GM15510 (cell line): ENCODE measurements around the gene CHERP.

Source experiments
- POLR2A ChIP-seq: IDR thresholded peaks from 3 replicates; pipeline ENCODE4 v1.6.1; 2011; ENCODE audit warnings: borderline replicate concordance; ENCODE audit not compliant: insufficient read length; ENCODE audit errors: extremely low read depth

CHERP gene

DNA sequence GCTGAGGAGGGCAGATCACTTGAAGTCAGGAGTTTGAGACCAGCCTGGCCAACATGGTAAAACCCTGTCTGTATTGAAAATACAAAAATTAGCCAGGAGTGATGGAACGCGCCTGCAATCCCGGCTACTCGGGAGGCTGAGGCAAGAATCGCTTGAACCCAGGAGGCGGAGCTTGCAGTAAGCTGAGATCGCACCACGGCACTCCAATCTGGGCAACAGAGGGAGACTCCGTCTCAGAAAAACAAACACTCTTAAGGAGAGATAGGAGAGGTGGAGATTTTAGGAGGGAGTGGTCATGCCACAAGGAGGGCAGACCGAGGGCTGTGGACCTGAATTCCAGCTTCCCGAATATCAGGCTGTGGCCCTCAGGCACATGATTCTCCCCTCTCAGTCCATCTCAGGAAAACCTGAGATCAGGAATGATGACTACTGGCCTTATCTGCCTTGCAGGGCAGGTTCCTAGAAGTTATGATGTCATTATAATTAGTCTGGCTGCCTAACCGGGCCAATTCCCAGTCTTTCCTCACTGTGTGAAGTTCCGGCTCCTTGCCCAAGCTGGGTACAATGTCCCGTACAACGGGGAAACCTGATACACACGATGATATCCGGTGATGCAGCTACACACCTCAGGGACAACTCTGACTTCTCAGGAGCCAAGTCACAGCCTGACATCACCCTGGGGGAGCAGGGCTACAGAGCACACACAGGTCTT lies 27.5 kb upstream of the CHERP start:
- no peak for TF ChIP-seq POLR2A

DNA sequence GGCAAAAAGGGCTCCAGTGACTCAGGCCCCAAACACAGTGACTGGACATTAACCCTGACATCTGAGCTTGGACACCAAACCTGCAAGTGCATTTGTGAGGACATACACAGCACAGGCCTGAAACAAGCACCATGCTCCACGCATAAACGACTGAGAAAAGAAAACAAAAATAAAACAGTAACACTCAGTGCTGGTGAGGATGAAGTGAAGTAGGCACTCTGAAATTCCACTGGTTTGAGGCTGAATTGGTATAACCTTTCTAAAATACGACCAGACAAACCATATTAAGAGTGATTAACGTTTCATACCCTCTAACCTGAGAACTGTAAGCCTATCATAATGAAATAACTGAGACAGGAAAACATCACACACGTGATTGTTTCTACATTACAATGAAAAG lies 24.5 kb upstream of the CHERP start:
- no peak for TF ChIP-seq POLR2A

DNA sequence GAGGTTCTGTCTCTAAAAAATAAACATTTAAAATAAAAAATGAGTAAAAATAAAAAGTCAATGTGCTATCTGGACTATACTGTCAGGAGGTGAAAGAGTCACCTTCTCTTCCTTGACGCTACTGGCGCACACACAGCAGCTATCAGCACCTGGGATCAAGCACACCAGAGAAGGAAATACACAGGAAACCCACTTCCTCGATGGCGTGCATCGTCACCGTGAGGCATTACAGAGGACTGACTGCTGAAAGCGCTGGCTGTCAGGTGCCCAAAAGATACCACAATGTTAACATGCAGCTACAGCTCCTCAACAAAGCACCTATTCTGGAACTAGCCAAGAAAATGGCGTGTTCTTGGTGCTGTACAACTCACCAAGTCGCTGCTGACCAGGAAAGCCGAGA lies 23.9 kb upstream of the CHERP start:
- TF ChIP-seq POLR2A: no peak

DNA sequence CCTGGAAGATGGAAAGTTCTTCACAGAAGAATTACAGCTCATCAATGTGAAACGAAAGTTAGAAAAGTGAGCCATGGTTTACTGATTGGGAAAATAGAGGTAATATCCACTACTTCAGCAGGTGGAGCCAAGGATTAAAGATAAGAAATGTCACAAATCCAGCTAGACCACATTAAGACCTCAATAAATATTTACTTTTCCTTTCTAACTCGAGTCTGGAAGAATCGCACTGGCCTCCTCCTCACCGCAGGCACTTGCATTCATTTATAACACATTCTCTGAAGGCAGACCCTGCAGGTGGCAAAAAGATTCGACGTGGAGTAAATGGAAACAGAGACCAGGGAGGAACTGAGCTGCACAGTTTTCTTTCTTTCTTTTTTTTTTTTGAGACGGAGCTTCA lies 22.6 kb upstream of the CHERP start:
- no peak for TF ChIP-seq POLR2A

DNA sequence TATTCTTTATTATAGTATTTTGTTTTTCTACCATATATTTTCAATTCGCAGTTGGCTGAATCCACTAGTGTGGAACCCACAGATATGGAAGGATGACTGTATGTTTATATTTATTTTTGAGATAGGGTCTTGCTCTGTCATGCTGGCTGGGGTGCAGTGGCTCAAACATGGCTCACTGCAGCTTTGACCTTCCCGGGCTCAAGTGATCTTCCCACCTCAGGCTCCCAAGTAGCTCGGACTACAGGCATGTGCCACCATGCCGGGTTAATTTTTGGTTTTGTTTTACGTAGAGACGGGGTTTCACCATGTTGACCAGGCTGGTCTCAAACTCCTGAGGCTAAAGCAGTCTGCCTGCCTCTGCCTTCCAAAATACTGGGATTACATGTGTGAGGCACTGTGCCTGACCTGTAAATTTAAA lies 20.4 kb upstream of the CHERP start:
- no peak for TF ChIP-seq POLR2A

DNA sequence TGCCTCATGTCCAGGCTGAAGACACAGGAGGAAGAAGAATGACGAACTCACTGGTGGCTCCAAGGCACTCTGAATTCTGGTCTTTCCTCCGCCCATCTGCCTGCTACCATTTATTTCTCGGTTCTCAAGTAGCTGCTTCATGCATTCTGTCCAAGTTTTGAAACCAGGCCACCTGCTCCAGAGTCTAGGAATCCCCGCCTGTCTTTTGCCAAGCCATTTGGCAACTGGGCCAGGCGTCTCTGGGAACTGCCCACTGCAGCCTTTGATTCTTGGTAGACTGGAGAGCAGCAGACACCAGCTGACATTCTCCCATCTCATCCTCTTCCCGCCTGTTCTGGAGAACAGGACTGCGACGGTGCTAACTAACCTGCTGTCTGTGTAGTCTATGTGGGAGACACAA lies 19.1 kb upstream of the CHERP start:
- no peak for TF ChIP-seq POLR2A

DNA sequence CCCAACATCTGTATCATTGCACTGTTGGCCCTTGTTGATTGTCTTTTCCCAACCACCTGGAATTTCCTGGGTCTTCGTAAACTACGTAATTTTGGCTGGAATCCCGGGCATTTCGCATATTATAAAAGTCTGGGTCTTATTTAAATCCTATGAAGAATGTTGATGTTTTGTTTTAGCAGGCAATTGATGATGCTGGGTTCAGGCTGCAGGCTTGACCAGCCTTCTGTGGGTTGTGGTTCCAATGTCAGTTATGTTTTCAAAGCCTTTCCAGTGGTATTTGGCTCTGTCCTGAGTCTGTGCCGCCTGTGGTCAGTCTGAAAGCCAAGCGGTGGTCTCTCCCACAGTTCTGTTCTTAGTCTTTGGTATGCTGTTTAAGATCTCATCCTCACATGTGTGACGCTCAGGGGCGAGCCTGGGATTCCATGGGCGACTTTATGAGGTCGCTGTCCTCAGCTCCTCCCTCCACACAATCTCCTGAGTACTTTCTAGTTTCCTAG lies 17.6 kb upstream of the CHERP start:
- no peak for TF ChIP-seq POLR2A

DNA sequence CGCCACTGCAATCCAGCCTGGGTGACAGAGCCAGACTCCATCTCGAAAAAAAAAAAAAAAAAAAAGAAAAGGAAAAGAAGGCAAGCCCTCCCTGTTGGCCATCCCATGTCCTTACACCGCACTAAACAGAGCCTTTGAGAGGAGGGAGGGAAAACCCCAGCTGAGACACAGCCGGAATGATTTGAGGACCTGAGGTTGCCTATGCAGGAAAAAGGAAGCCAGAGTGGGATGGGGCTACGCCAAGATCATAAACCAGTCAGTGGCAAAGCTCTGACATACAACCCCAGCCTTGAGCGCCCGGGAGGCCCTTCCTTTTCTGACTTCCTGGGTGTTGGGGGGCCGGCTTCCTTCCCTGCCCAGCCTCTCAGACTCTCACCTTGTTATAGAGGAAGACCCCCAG lies 12.5 kb upstream of the CHERP start:
- TF ChIP-seq POLR2A: no peak

DNA sequence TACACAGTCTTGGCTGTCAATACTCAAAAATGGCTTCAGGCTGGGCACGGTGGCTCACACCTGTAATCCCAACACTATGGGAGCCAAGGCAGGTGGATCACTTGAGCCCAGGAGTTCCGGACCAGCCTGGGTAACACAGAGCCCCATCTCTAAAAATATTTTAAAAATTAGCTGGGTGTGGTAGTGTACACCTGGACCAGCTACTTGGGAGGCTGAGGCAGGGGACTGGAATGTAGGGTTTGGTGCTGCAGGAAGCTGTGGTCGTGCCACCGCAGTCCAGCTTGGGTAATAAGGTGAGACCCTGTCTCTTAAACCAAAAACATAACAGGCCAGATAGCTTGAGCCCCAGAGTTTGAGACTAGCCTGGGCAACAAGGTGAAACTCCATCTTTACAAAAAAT lies 6.7 kb upstream of the CHERP start:
- no peak for TF ChIP-seq POLR2A

DNA sequence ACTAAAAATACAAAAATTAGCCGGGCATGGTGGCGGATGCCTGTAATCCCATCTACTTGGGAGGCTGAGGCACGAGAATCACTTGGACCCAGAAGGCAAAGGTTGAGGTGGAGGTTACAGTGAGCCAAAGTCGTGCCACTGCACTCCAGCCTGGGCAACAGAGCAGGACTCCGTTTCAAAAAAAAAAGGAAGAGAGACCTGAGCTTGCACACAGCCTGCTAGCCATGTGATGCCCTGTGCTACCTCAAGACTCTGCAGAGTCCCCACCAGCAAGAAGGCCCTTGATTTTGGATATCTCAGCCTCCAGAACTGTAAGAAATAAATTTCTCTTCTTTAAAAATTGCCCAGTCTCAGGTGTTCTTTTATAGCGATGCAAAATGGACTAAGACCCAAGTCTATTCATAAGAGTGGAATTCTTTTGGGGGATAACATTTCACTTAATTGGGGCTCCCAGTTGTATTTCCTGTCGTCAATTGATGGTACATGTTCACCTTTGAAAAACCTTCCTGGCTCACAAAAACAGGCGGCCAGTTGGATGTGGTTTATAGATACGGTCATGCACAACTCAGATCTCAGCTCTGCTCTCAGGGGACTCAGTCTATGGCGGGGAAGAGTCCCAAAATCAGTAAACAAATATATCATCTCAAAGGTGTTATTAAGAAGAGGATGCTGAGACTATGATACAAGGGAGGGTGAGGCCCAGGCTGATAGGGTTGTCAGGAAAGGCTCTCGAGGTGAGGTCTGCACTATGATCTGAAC lies 2.4 kb upstream of the CHERP start:
- TF ChIP-seq POLR2A: no peak

DNA sequence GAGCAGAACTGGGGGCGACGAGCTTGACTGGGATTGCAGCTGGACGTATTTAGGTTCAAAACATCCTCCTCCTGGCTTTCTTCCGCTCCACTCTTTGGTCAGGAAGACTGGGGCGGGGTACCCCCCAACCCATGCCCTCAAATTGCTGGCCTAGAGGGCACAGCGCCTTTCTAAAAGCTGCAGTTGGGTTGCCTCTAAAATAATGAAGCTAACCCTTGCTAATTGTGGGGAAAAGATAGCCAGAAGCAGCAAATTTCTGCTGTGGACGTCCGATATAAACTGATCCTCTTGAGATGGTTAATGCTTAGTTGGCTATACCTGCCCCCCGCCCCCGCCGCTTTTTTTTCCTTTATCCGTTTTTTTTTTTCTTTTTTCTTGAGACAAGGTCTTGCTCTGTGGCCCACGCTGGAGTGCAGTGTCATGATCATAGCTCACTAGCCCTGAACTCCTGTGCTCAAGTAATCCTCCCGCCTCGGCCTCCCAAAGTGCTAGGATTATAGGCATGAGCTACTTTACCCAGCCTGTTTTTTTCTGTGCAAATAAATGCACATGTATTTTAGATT lies 754 bp upstream of the CHERP start:
- no peak for TF ChIP-seq POLR2A

DNA sequence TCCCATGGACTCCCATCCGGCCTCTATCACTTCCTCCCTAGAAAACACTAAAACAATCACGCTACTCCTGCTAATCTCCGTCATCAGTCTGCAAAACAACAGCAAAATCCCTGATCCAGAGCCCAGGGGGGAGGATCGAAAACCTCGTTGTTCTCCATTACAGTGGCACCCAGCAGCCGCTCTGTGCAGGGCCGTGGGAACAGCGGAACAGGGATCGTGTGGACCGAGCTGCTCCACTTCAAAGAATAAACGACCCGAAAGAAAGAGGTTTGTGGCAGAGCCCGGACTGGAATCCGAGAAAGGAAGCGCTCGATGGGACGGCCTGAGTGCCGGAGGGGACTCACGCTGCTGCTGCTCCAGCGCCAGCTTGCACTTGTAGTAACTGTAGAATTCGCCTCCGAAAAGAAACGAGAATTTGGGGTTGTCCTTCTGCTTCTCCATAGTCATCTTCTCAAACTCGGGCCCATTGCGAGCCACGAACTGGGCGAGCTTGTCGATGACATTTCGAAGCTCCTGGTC lies 652 bp downstream of the CHERP start:
- TF ChIP-seq POLR2A: no peak

DNA sequence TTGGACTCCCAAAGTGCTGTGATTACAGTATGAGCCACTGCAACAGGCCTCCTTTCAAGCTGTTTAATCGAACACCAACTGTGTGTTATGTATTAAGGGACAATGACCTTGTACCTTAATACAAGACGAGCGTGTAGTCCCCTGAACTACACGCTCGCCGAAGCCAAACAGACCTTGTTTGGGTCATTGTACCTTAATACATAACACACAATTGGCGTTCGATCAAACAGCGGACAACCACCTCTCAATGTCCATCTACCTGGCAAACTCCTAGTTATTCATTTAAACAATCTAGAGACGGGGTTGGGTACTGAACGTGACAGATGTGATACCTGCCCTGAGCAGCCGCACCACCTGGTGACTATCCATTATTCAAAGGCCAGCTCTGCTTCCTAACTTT lies 1.3 kb downstream of the CHERP start:
- no peak for TF ChIP-seq POLR2A

DNA sequence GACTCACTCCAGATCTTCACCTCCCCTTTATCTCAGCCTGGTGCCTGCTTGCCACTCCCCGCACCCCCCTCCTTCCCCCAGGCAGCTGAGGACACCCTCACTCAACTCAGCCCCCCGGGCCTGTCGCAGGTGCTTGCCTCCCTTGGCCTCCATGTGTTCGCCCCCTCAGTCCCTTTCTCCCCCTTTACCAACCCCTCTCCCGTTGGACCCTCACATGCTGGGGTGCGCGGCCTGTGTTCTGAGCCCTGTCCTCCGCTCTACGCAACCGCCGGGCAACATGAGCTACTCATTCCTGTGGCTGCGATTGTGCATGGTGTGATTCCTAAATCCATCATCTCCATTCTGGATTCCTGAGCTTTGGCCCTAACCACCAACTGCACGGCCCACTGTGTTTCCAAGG lies 5.1 kb downstream of the CHERP start:
- no peak for TF ChIP-seq POLR2A

DNA sequence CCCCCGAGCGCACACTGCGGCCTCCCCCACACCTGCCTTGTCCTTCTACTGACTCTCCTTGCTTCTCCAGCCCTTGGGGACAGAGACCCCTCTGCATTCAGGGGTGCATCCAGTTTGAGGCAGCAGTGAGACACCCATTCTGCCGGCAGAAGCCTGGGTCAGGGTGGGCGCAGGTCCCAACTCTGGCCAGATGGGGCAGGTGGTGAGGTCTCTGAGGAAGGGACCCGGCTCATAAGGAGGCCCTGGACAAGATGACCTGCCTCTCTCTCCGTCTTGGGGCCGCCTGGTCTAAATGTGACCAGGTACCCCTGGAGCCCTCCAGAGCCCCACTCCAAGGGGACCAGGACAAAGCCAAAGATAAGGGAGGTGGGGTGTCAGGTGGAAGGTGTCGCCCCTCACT lies 6.1 kb downstream of the CHERP start:
- no peak for TF ChIP-seq POLR2A

DNA sequence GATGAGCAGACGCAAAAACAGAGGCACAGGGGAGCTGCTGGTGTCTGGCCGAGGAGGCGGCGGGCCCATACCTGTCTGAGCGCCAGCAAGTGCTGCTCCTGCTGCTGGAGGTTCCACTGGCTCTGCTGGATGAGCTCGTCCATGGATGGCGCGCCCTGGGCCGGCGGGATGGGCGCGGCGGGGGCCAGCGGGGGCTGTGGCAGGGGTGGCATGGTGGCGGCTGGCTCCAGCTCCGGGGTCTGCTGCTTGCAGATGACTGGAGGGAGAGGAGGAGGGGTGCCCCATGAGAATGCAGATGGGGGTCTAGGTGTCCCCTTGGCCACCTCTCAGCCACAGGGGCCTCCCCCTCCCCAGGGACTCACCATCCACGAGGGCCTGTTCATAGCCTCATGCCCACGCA lies 6.9 kb downstream of the CHERP start:
- TF ChIP-seq POLR2A: no peak

DNA sequence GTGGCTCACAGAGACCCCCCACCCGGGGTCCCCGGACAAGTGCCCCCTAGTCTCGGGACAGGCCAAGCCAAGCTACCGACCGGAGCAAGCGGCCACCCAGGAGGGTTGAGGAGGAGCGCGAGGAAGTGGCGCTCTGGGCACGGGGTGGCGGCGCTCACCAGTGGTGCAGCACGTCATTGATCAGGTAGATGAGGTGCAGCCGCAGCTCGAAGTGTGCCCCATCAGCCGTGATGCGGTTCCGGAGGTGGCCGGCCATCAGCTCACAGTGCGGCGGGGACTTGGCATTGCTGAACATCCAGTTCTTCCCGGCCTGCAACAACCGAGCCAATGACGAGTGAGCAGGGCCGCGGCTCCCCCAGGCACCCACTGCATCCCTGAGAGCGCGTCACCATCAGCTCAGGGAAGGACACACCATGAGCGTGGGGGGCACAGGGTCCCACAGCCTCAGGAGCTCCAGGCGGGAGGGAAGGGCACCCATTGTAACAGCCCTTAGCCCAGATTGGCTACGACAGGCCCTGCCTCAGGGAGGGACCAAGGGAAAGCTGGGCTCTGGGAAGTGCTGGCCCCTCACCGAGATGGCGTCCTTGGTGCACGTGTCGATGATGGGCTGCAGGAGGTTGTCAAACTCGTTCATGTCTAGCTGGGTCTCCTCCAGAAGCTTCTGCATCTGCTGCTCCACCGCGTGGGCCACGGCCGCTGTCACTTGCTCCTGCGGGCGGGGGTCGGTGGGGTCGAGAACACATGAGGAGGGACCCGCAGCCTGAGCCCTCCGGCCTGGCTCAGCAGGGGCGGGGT lies 9.6 kb downstream of the CHERP start:
- TF ChIP-seq POLR2A: no peak
